IMR-90 (cell line): ENCODE results near the gene FCRLB. TPM values are rescaled to one million over a fixed set of nuclear protein-coding genes. Genes with fewer than 3 reads are reported as not detected.

Source experiments
- ATAC-seq: fragments of 200-7000 bp; cut with Tn5 transposase; 2 replicates; pipeline ENCODE4 v1.9.1; 2020; ENCODE audit warnings: low read depth, mild to moderate bottlenecking, moderate library complexity
- BruUV-seq: library from RNA; stranded (reverse); fragments of 400-500 nt; replicated peaks from 2 replicates; lab custom pipeline; 2021; lab: Mats Ljungman, UMichigan
- CTCF ChIA-PET: fragments of 300-600 bp; formaldehyde crosslinking; extraction: SDS; loops from one replicate; lab custom pipeline; 2021; ENCODE audit warnings: antibody characterized with exemption; lab: Yijun Ruan, JAX
- POLR2A ChIA-PET: fragments of 300-600 bp; sonication (Branson Sonifier 250); formaldehyde crosslinking; loops from one replicate; lab custom pipeline; 2022; ENCODE audit warnings: antibody characterized with exemption; ENCODE audit not compliant: unreplicated experiment; lab: Charles Lee
- DNase-seq: peaks from one replicate; pipeline ENCODE4 v3.0.0; 2013
- H2AFZ ChIP-seq: replicated peaks from 2 replicates; pipeline ENCODE3; 2013; ENCODE audit warnings: low read length, mild to moderate bottlenecking; ENCODE audit not compliant: poor library complexity
- H2AK5ac ChIP-seq: 2 replicates; pipeline ENCODE4 v1.6.1; 2013; ENCODE audit warnings: low read depth, low read length, inconsistent platforms
- H2AK9ac ChIP-seq: replicated peaks from 2 replicates; pipeline ENCODE3; 2013; ENCODE audit warnings: mild to moderate bottlenecking, low read depth, low read length, moderate library complexity; ENCODE audit not compliant: poor library complexity
- H2BK120ac ChIP-seq: 2 replicates; pipeline ENCODE4 v1.6.1; 2013; ENCODE audit warnings: low read depth, low read length, inconsistent platforms
- H2BK15ac ChIP-seq: 3 replicates; pipeline ENCODE4 v1.6.1; 2013; ENCODE audit warnings: low read depth, low read length, inconsistent platforms
- H2BK20ac ChIP-seq: 2 replicates; pipeline ENCODE4 v1.6.1; 2013; ENCODE audit warnings: low read depth, mild to moderate bottlenecking, inconsistent platforms, low read length, moderate library complexity
- H2BK5ac ChIP-seq: 2 replicates; pipeline ENCODE4 v1.6.1; 2013; ENCODE audit warnings: mild to moderate bottlenecking, low read depth, low read length, inconsistent platforms; ENCODE audit not compliant: poor library complexity, severe bottlenecking
- H3K14ac ChIP-seq: replicated peaks from 2 replicates; pipeline ENCODE4 v1.6.1; 2013; ENCODE audit warnings: low read depth, low read length, inconsistent platforms
- H3K18ac ChIP-seq: 2 replicates; pipeline ENCODE4 v1.6.1; 2013; ENCODE audit warnings: low read depth, low read length, control low read depth
- H3K23ac ChIP-seq: 2 replicates; pipeline ENCODE4 v1.6.1; 2013; ENCODE audit warnings: low read depth, low read length, inconsistent platforms
- H3K27ac ChIP-seq: 2 replicates; pipeline ENCODE4 v1.5.1; 2013; ENCODE audit warnings: mild to moderate bottlenecking, control low read depth, low read length; ENCODE audit not compliant: insufficient read depth
- H3K27me3 ChIP-seq: 2 replicates; pipeline ENCODE4 v1.6.1; 2013; ENCODE audit warnings: low read length; ENCODE audit not compliant: control insufficient read depth, insufficient read depth
- H3K36me3 ChIP-seq: 2 replicates; pipeline ENCODE4 v1.6.1; 2013; ENCODE audit warnings: low read length, mixed read lengths; ENCODE audit not compliant: control insufficient read depth, insufficient read depth
- H3K4ac ChIP-seq: 2 replicates; pipeline ENCODE4 v1.6.1; 2013; ENCODE audit warnings: low read depth, low read length, inconsistent platforms
- H3K4me1 ChIP-seq: 2 replicates; pipeline ENCODE4 v1.6.1; 2013; ENCODE audit warnings: low read length, mixed read lengths; ENCODE audit not compliant: control insufficient read depth, insufficient read depth
- H3K4me2 ChIP-seq: 2 replicates; pipeline ENCODE4 v1.6.1; 2013; ENCODE audit warnings: low read depth, mild to moderate bottlenecking, control low read depth, low read length, moderate library complexity
- H3K4me3 ChIP-seq: 2 replicates; pipeline ENCODE4 v1.5.1; 2013; ENCODE audit warnings: low read depth, mild to moderate bottlenecking, control low read depth, low read length, moderate library complexity; ENCODE audit not compliant: insufficient read depth
- H3K56ac ChIP-seq: 2 replicates; pipeline ENCODE4 v1.6.1; 2013; ENCODE audit warnings: low read length, inconsistent platforms; ENCODE audit not compliant: insufficient read depth; ENCODE audit errors: extremely low read depth
- H3K79me1 ChIP-seq, 2 experiments: 2 replicates each; pipeline ENCODE4 v1.6.1; 2013; ENCODE audit warnings: low read length in 2 of 2, inconsistent platforms in 1 of 2, low read depth in 1 of 2
- H3K9ac ChIP-seq: 2 replicates; pipeline ENCODE4 v1.6.1; 2013; ENCODE audit warnings: low read depth, low read length, control low read depth
- H3K9me1 ChIP-seq: 2 replicates; pipeline ENCODE4 v1.6.1; 2013; ENCODE audit warnings: low read length, inconsistent platforms; ENCODE audit not compliant: insufficient read depth
- H3K9me3 ChIP-seq: 2 replicates; pipeline ENCODE4 v1.6.1; 2013; ENCODE audit warnings: low read length; ENCODE audit not compliant: control insufficient read depth, insufficient read depth
- H4K20me1 ChIP-seq: 2 replicates; pipeline ENCODE4 v1.6.1; 2013; ENCODE audit warnings: low read length, inconsistent platforms; ENCODE audit not compliant: insufficient read depth
- H4K5ac ChIP-seq: 2 replicates; pipeline ENCODE4 v1.6.1; 2013; ENCODE audit warnings: mild to moderate bottlenecking, low read depth, low read length, control low read depth
- H4K8ac ChIP-seq, 2 experiments: 2 replicates each; pipeline ENCODE4 v1.6.1; 2013; ENCODE audit warnings: low read depth in 2 of 2, low read length in 2 of 2, control low read depth in 1 of 2, inconsistent platforms in 1 of 2
- H4K91ac ChIP-seq: 2 replicates; pipeline ENCODE4 v1.6.1; 2013; ENCODE audit warnings: low read depth, low read length, inconsistent platforms; ENCODE audit not compliant: insufficient read depth
- RAD21 ChIP-seq: IDR thresholded peaks from 2 replicates; pipeline ENCODE4 v1.6.1; 2012; ENCODE audit warnings: low read length, improper control_type of control experiment
- WGBS, 2 experiments: methylation state at CpG; one replicate each; pipeline versions ENCODE4 v1.1.5 to v1.1.7; 2013; ENCODE audit warnings: missing lambda C conversion rate in 2 of 2; ENCODE audit not compliant: insufficient read length in 1 of 2; ENCODE audit errors: extremely low coverage in 2 of 2; 5-methylcytosine and 5-hydroxymethylcytosine counted together
- dilution Hi-C: fragments of 300-500 bp; cut with HindIII; formaldehyde crosslinking; loops from one replicate; pipeline ENCODE4 v1.14.3; 2018; ENCODE audit warnings: low sequenced_read_pairs; ENCODE audit not compliant: unreplicated experiment
- in situ Hi-C: fragments of 300-500 bp; cut with MboI; formaldehyde crosslinking; loops from 3 replicates; pipeline ENCODE4 v1.14.3; 2019; ENCODE audit warnings: low sequenced_read_pairs, inconsistent platforms, mixed read lengths
- intact Hi-C: fragments of 100-400 bp; cut with micrococcal nuclease; formaldehyde crosslinking; loops from 2 replicates; pipeline ENCODE4 v1.10.0; 2022
- polyA plus RNA-seq, 3 experiments: library from polyadenylated mRNA; depleted of rRNA; stranded (reverse); fragments of >200 nt; gene quantifications; 2 replicates each; pipeline ENCODE4 v1.2.3, GENCODE V29; 2012; ENCODE audit warnings: low replicate concordance in 1 of 3
- total RNA-seq: library from RNA; depleted of rRNA; stranded (reverse); fragments of >200 nt; gene quantifications from 2 replicates; pipeline ENCODE4 v1.2.3, GENCODE V29; 2012

FCRLB gene
- total and polyA plus RNA-seq, 2 of the 4 experiments (the other 2 are of a cell fraction) = 0.90 to 2.2 TPM

DNA sequence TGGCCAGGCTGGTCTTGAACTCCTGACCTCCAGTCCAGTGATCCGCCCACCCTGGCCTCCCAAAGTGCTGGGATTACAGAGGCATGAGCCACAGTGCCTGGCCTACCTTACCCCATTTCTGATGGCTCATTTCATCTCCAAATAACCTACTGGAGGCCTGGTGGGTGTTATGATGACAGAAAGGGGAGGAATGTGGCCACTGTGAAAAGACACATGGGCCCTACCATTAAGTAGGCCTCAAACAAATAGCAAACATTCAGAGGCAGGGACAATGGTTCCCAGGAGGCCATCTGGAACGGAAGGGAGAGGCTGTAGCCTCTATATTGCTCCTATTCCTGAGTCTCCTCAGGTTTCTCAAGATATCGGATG, 15.2 kb upstream of the FCRLB start:
- Histone ChIP-seq H3K56ac (peak overlapping the region; percentile 33; the same call in 1 of the 2 replicates), H4K5ac (peak overlapping the region; percentile 13; the same call in 1 of the 2 replicates), H3K9me1 (peaks cover 6% of the 10 kb centered on the region; the same call in 1 of the 2 replicates), H4K91ac (peak overlapping the region; percentile 27), H4K8ac (peak overlapping the region; percentile 6 to 61; a peak in 3 of 4 replicates), H3K27ac (peak overlapping the region; percentile 19; the same call in 1 of the 2 replicates), H3K14ac (peak overlapping the region; percentile 38), H3K9ac (no peak overlapping the region), H2BK15ac (peak overlapping the region; percentile 17; the same call in 1 of the 3 replicates), H3K36me3 (no peaks in the 10 kb centered on the region), H2BK120ac (peak overlapping the region; percentile 67), H3K4me2 (peak overlapping the region; percentile 15; the same call in 1 of the 2 replicates), H3K4me1 (peaks cover 11% of the 10 kb centered on the region), H2BK5ac (peak overlapping the region; percentile 61), H3K9me3 (no peaks in the 10 kb centered on the region), H3K4ac (peak overlapping the region; percentile 61), H3K23ac (peak overlapping the region; percentile 30; the same call in 1 of the 2 replicates), H2BK20ac (peak overlapping the region; percentile 47; the same call in 1 of the 2 replicates), H3K4me3 (no peak overlapping the region), H2AFZ (peak overlapping the region; percentile 88), H2AK5ac (peak overlapping the region; percentile 75), H4K20me1 (peaks cover 4% of the 10 kb centered on the region; the same call in 1 of the 2 replicates), H3K79me1 (no peaks in the 10 kb centered on the region), H2AK9ac (peak overlapping the region; percentile 2), H3K27me3 (no peaks in the 10 kb centered on the region), H3K18ac (peak overlapping the region; percentile 48; the same call in 1 of the 2 replicates)
- peak; percentile 75 for DNase-seq
- intact Hi-C loops = no loop called here
- no peak for TF ChIP-seq RAD21
- CTCF ChIA-PET = no interaction called here
- BruUV-seq = no TSS peak
- in situ Hi-C loops = no loop called here
- dilution Hi-C loops = no loop called here
- no CpG with 5 or more reads among the region's 3 CpGs for WGBS, 2 experiments
- POLR2A ChIA-PET = no interaction called here
- peak; percentile 45 for ATAC-seq
